Activated naive CD4-positive, alpha-beta T cell treated with anti-CD3 and anti-CD28 coated beads, Interleukin-2, amount 50 U/mL, for 24 hours (primary cell): ENCODE results near the gene ECHDC3.
A peak's percentile ranks its signal among the peaks of the same experiment; 100 is the strongest.

Experiments used
- H3K27ac Mint-ChIP-seq: one replicate; pipeline ENCODE4 v1.8.0; 2021; ENCODE audit warnings: mild to moderate bottlenecking, mixed read lengths
- H3K27me3 Mint-ChIP-seq: one replicate; pipeline ENCODE4 v1.8.0; 2021; ENCODE audit warnings: mixed read lengths
- H3K36me3 Mint-ChIP-seq: one replicate; pipeline ENCODE4 v1.8.0; 2021; ENCODE audit warnings: mixed read lengths
- H3K4me1 Mint-ChIP-seq: one replicate; pipeline ENCODE4 v1.8.0; 2021; ENCODE audit warnings: mixed read lengths
- H3K4me3 Mint-ChIP-seq: one replicate; pipeline ENCODE4 v1.8.0; 2021; ENCODE audit warnings: mild to moderate bottlenecking, mixed read lengths
- H3K9me3 Mint-ChIP-seq: one replicate; pipeline ENCODE4 v1.8.0; 2021; ENCODE audit warnings: mixed read lengths

ECHDC3 gene

GRCh38 chr10:11781114-11781513, 38.9 kb downstream of the ECHDC3 start:
- H3K4me1 Mint-ChIP-seq = no peaks in the 10 kb centered on the region
- no peaks in the 10 kb centered on the region for H3K27me3 Mint-ChIP-seq
- no peak overlapping the region for H3K4me3 Mint-ChIP-seq
- no peaks in the 10 kb centered on the region for H3K36me3 Mint-ChIP-seq
- no peak overlapping the region for H3K27ac Mint-ChIP-seq
- no peaks in the 10 kb centered on the region for H3K9me3 Mint-ChIP-seq

GRCh38 chr10:11782793-11783557, 40.8 kb downstream of the ECHDC3 start:
- H3K9me3 Mint-ChIP-seq = no peaks in the 10 kb centered on the region
- no peak overlapping the region for H3K27ac Mint-ChIP-seq
- H3K36me3 Mint-ChIP-seq = no peaks in the 10 kb centered on the region
- H3K27me3 Mint-ChIP-seq = no peaks in the 10 kb centered on the region
- no peaks in the 10 kb centered on the region for H3K4me1 Mint-ChIP-seq
- no peak overlapping the region for H3K4me3 Mint-ChIP-seq

GRCh38 chr10:11783558-11783865, 41.3 kb downstream of the ECHDC3 start:
- no peak overlapping the region for H3K4me3 Mint-ChIP-seq
- H3K27me3 Mint-ChIP-seq = no peaks in the 10 kb centered on the region
- no peak overlapping the region for H3K27ac Mint-ChIP-seq
- no peaks in the 10 kb centered on the region for H3K36me3 Mint-ChIP-seq
- H3K9me3 Mint-ChIP-seq = no peaks in the 10 kb centered on the region
- H3K4me1 Mint-ChIP-seq = no peaks in the 10 kb centered on the region

GRCh38 chr10:11787374-11787773, 45.2 kb downstream of the ECHDC3 start:
- Mint-ChIP-seq H3K36me3 (no peaks in the 10 kb centered on the region), H3K4me3 (no peak overlapping the region), H3K27ac (no peak overlapping the region), H3K9me3 (no peaks in the 10 kb centered on the region), H3K4me1 (no peaks in the 10 kb centered on the region), H3K27me3 (no peaks in the 10 kb centered on the region)

GRCh38 chr10:11787846-11788245, 45.7 kb downstream of the ECHDC3 start:
- Mint-ChIP-seq H3K36me3 (no peaks in the 10 kb centered on the region), H3K9me3 (no peaks in the 10 kb centered on the region), H3K27ac (no peak overlapping the region), H3K27me3 (no peaks in the 10 kb centered on the region), H3K4me3 (no peak overlapping the region), H3K4me1 (no peaks in the 10 kb centered on the region)

GRCh38 chr10:11789306-11789705, 47.1 kb downstream of the ECHDC3 start:
- no peaks in the 10 kb centered on the region for H3K36me3 Mint-ChIP-seq
- no peak overlapping the region for H3K27ac Mint-ChIP-seq
- no peaks in the 10 kb centered on the region for H3K9me3 Mint-ChIP-seq
- no peaks in the 10 kb centered on the region for H3K27me3 Mint-ChIP-seq
- H3K4me3 Mint-ChIP-seq = no peak overlapping the region
- no peaks in the 10 kb centered on the region for H3K4me1 Mint-ChIP-seq

GRCh38 chr10:11789956-11790355, 47.8 kb downstream of the ECHDC3 start:
- H3K4me3 Mint-ChIP-seq = no peak overlapping the region
- H3K9me3 Mint-ChIP-seq = no peaks in the 10 kb centered on the region
- H3K27me3 Mint-ChIP-seq = no peaks in the 10 kb centered on the region
- H3K4me1 Mint-ChIP-seq = no peaks in the 10 kb centered on the region
- no peaks in the 10 kb centered on the region for H3K36me3 Mint-ChIP-seq
- H3K27ac Mint-ChIP-seq = peak overlapping the region; percentile 51

- H3K9me3 Mint-ChIP-seq = no peaks in the 10 kb centered on the region
- no peaks in the 10 kb centered on the region for H3K36me3 Mint-ChIP-seq
- H3K4me1 Mint-ChIP-seq = peaks cover 4% of the 10 kb centered on the region
- H3K27me3 Mint-ChIP-seq = no peaks in the 10 kb centered on the region
- no peak overlapping the region for H3K4me3 Mint-ChIP-seq
- no peak overlapping the region for H3K27ac Mint-ChIP-seq
Observed at GRCh38 chr10:11793762-11794479, 51.7 kb downstream of the ECHDC3 start.

- no peaks in the 10 kb centered on the region for H3K27me3 Mint-ChIP-seq
- H3K9me3 Mint-ChIP-seq = no peaks in the 10 kb centered on the region
- no peak overlapping the region for H3K27ac Mint-ChIP-seq
- H3K4me3 Mint-ChIP-seq = no peak overlapping the region
- no peaks in the 10 kb centered on the region for H3K36me3 Mint-ChIP-seq
- H3K4me1 Mint-ChIP-seq = peaks cover 4% of the 10 kb centered on the region
Observed at GRCh38 chr10:11794566-11794965, 52.4 kb downstream of the ECHDC3 start.

- peaks cover 4% of the 10 kb centered on the region for H3K4me1 Mint-ChIP-seq
- no peaks in the 10 kb centered on the region for H3K9me3 Mint-ChIP-seq
- H3K27ac Mint-ChIP-seq = peak overlapping the region; percentile 47
- H3K4me3 Mint-ChIP-seq = no peak overlapping the region
- no peaks in the 10 kb centered on the region for H3K36me3 Mint-ChIP-seq
- H3K27me3 Mint-ChIP-seq = no peaks in the 10 kb centered on the region
Observed at GRCh38 chr10:11795101-11795920, 53.1 kb downstream of the ECHDC3 start.

- Mint-ChIP-seq H3K36me3 (no peaks in the 10 kb centered on the region), H3K9me3 (no peaks in the 10 kb centered on the region), H3K27ac (peak overlapping the region; percentile 4), H3K4me3 (no peak overlapping the region), H3K27me3 (no peaks in the 10 kb centered on the region), H3K4me1 (peaks cover 4% of the 10 kb centered on the region)
Observed at GRCh38 chr10:11796474-11796873, 54.3 kb downstream of the ECHDC3 start.

- H3K27me3 Mint-ChIP-seq = no peaks in the 10 kb centered on the region
- H3K36me3 Mint-ChIP-seq = no peaks in the 10 kb centered on the region
- no peak overlapping the region for H3K27ac Mint-ChIP-seq
- H3K9me3 Mint-ChIP-seq = no peaks in the 10 kb centered on the region
- no peak overlapping the region for H3K4me3 Mint-ChIP-seq
- H3K4me1 Mint-ChIP-seq = peaks cover 4% of the 10 kb centered on the region
Observed at GRCh38 chr10:11797281-11797680, 55.1 kb downstream of the ECHDC3 start.

GRCh38 chr10:11797847-11798633, 55.9 kb downstream of the ECHDC3 start:
- Mint-ChIP-seq H3K4me1 (peaks cover 4% of the 10 kb centered on the region), H3K36me3 (no peaks in the 10 kb centered on the region), H3K27me3 (no peaks in the 10 kb centered on the region), H3K27ac (no peak overlapping the region), H3K9me3 (no peaks in the 10 kb centered on the region), H3K4me3 (no peak overlapping the region)

- H3K27me3 Mint-ChIP-seq = no peaks in the 10 kb centered on the region
- no peak overlapping the region for H3K4me3 Mint-ChIP-seq
- peaks cover 4% of the 10 kb centered on the region for H3K4me1 Mint-ChIP-seq
- H3K36me3 Mint-ChIP-seq = no peaks in the 10 kb centered on the region
- no peaks in the 10 kb centered on the region for H3K9me3 Mint-ChIP-seq
- H3K27ac Mint-ChIP-seq = no peak overlapping the region
Observed at GRCh38 chr10:11798845-11799735, 56.9 kb downstream of the ECHDC3 start.

- peaks cover 4% of the 10 kb centered on the region for H3K4me1 Mint-ChIP-seq
- H3K36me3 Mint-ChIP-seq = no peaks in the 10 kb centered on the region
- H3K9me3 Mint-ChIP-seq = no peaks in the 10 kb centered on the region
- H3K27me3 Mint-ChIP-seq = no peaks in the 10 kb centered on the region
- no peak overlapping the region for H3K4me3 Mint-ChIP-seq
- H3K27ac Mint-ChIP-seq = no peak overlapping the region
Observed at GRCh38 chr10:11799736-11800080, 57.5 kb downstream of the ECHDC3 start.
